ENCODE measurements around the gene BRD1.

Gene BRD1

DNA sequence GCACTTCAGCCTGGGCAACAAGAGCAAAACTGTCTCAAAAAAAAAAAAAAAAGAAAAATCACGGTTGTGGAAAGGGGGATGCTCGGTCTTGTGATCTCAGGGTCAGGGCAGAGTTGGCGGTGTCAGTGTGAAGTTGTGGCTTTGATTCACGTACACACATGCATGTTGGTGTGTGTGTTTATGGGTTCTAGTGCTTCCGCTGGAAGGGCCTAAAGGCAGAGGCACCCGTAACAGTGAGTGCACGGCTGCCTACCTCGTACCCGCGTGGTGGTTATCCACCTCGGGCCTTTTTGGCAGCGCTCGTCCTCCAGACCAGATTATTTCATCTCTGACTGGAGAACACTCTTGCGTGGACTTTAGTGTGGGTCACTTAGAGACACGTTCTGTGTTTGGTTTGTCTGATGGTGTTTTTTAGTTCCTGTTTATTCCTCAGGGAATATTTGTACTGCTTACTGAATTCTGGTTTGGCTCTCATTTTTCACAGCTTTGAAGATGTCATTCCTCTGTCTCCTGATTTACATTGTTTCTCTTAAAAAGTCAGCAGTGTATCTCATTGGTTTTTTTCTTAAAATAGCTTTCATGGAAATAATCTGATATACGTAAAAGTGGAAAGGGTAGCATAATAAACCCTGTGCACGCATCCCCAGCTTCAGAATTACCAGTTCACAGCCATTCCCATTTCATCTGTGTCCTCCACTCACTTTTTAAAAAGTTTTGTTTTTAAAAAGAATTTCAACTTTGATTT is 41.6 kb upstream of the BRD1 start:
- DNase-seq (ENCODE audit: extremely low read depth, insufficient read length), result no peak
- Histone ChIP-seq H3K36me3 (ENCODE audit: control insufficient read depth, insufficient read depth, low read length) (no peaks in the 10 kb centered on the region; the same call in 1 of the 2 replicates), H3K27me3 (replicated peaks; ENCODE audit: control insufficient read depth, insufficient read depth, low read length) (no peaks in the 10 kb centered on the region), H3K4me3 (replicated peaks; ENCODE audit: low read depth, low read length) (no peak overlapping the region)
- TF ChIP-seq, protein P1, sequence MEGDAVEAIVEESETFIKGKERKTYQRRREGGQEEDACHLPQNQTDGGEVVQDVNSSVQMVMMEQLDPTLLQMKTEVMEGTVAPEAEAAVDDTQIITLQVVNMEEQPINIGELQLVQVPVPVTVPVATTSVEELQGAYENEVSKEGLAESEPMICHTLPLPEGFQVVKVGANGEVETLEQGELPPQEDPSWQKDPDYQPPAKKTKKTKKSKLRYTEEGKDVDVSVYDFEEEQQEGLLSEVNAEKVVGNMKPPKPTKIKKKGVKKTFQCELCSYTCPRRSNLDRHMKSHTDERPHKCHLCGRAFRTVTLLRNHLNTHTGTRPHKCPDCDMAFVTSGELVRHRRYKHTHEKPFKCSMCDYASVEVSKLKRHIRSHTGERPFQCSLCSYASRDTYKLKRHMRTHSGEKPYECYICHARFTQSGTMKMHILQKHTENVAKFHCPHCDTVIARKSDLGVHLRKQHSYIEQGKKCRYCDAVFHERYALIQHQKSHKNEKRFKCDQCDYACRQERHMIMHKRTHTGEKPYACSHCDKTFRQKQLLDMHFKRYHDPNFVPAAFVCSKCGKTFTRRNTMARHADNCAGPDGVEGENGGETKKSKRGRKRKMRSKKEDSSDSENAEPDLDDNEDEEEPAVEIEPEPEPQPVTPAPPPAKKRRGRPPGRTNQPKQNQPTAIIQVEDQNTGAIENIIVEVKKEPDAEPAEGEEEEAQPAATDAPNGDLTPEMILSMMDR (IDR thresholded peaks at IDR 0.05; ENCODE audit: insufficient read depth, low read length, poor library complexity, severe bottlenecking), result no peak

DNA sequence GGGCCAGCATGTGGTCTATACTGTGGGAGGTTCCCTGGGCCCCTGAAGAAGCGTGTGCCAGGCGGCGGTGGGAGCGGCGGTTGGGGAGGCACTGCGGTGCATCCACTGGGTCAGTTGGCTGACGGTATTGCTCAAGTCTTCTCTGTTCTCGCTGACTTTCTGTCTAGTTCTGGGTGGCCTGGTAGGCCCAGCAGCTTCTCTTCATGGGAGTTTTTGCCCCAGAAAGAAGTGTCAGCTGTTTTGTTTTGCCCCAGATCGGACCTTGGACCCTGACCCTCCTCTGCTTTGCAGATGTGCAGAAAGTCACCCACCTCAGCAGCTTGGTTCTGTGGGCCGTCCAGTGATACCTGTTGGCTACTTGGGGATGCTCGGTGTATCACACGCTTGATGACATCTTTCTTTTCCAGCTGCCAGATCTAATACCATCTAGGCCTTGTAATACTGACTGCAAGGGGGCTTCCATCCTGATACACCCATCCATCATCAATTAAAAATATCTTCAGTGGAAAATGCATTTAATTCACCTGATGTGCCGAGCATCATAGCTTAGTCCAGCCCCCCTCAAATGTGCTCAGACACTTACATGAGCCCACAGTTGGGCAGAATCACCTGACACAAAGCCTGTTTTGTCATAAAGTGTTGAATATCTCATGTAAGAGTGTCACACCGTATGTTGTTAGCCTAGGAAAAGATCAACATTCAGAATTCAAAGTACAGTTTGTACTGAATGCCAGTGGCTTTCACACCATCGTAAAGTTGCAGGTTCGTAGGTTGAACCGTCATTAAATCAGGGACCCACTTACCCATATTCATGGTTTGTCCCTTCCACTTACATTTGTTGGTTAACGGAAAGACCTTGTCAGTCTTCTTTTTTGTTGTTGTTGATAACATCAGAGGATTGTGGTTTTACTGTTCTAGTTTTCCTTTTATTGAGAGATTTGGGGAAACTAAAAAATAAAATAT is 39.9 kb upstream of the BRD1 start:
- no peak overlapping the region for H3K4me3 ChIP-seq (replicated peaks; ENCODE audit: low read depth, low read length)
- H3K27me3 ChIP-seq (replicated peaks; ENCODE audit: control insufficient read depth, insufficient read depth, low read length), result no peaks in the 10 kb centered on the region
- H3K36me3 ChIP-seq (ENCODE audit: control insufficient read depth, insufficient read depth, low read length), result no peaks in the 10 kb centered on the region; the same call in 1 of the 2 replicates
- TF ChIP-seq, protein P1 (IDR thresholded peaks at IDR 0.05; ENCODE audit: insufficient read depth, low read length, poor library complexity, severe bottlenecking), result no peak
- DNase-seq (ENCODE audit: extremely low read depth, insufficient read length), result no peak

DNA sequence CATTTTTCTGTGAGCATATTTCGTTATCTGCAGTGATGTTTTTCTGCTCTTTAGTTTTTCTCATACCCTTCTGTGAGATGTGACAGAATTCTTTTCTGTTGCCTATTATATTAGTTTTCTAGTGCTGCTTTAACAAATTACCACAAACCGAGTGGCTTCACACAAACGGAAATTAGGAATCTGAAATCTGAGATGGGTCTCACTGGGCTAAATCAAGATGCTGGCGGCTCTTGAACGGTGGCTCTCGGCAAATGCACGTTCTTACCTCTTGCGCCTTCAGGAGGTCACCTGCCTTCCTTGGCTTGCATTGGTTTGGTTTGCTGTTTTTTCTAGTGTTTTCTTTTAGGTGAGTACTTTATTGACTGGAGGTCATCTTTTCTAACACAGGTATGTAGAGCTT is 39.0 kb upstream of the BRD1 start:
- Histone ChIP-seq H3K36me3 (ENCODE audit: control insufficient read depth, insufficient read depth, low read length) (no peaks in the 10 kb centered on the region; the same call in 1 of the 2 replicates), H3K27me3 (replicated peaks; ENCODE audit: control insufficient read depth, insufficient read depth, low read length) (no peaks in the 10 kb centered on the region), H3K4me3 (replicated peaks; ENCODE audit: low read depth, low read length) (no peak overlapping the region)
- no peak for DNase-seq (ENCODE audit: extremely low read depth, insufficient read length)
- TF ChIP-seq, protein P1 (IDR thresholded peaks at IDR 0.05; ENCODE audit: insufficient read depth, low read length, poor library complexity, severe bottlenecking), result no peak

DNA sequence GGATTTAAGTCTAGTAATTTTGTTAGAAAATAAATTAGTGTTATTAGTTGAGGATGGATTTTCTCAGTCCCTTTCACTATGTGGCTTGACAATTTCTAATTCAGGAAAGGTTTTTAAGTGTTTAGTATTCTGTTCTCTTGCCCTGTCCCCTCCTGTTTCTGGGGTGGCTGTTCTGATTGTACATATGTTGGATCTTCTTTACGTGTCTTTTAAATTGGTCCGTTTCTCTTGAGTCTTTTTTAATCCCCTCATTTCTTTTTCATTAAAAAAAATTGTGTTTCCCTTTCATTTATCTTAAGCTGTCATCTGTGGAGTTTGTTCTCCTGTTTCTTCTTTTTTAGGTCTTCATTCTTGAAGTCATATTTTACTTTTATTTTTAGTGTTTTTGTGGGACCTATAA is 38.5 kb upstream of the BRD1 start:
- no peak overlapping the region for H3K4me3 ChIP-seq (replicated peaks; ENCODE audit: low read depth, low read length)
- TF ChIP-seq, protein P1 (IDR thresholded peaks at IDR 0.05; ENCODE audit: insufficient read depth, low read length, poor library complexity, severe bottlenecking), result no peak
- no peak for DNase-seq (ENCODE audit: extremely low read depth, insufficient read length)
- no peaks in the 10 kb centered on the region; the same call in 1 of the 2 replicates for H3K36me3 ChIP-seq (ENCODE audit: control insufficient read depth, insufficient read depth, low read length)
- H3K27me3 ChIP-seq (replicated peaks; ENCODE audit: control insufficient read depth, insufficient read depth, low read length), result no peaks in the 10 kb centered on the region

DNA sequence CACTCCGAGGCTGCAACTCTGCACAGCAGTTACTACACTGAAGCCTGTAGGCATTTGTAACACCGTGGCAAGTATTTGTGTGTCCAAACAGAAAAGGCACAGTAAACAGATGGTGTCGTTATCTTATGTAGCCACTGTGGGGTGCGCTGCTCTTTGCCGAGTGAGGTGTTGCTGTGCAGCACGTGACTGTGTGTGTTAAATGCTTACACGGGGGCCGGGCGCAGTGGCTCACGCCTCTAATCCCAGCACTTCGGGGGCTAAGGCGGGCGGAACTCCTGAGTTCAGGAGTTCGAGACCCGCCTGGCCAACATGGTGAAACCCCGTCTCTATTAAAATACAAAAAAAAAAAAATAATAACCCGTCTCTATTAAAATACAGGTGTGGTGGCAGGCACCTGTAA is 37.5 kb upstream of the BRD1 start:
- no peak for DNase-seq (ENCODE audit: extremely low read depth, insufficient read length)
- H3K4me3 ChIP-seq (replicated peaks; ENCODE audit: low read depth, low read length), result no peak overlapping the region
- TF ChIP-seq, protein P1 (IDR thresholded peaks at IDR 0.05; ENCODE audit: insufficient read depth, low read length, poor library complexity, severe bottlenecking), result no peak
- no peaks in the 10 kb centered on the region; the same call in 1 of the 2 replicates for H3K36me3 ChIP-seq (ENCODE audit: control insufficient read depth, insufficient read depth, low read length)
- H3K27me3 ChIP-seq (replicated peaks; ENCODE audit: control insufficient read depth, insufficient read depth, low read length), result no peaks in the 10 kb centered on the region
